Measurements from ENCODE around the gene SLC25A19. TPM values are rescaled to one million over a fixed set of nuclear protein-coding genes. Genes with fewer than 3 reads are reported as not detected.

Gene SLC25A19
- total and polyA plus RNA-seq, 9 of the 15 experiments (the other 6 are each of a cell fraction or from before 2014, with no cell fraction given), result 33.4 to 76.6 (median 55.3) TPM

- TF ChIP-seq NR2C2 (CRISPR knock-in tag; IDR thresholded peaks at IDR 0.05) (no peak), NR2C2 (tag; IDR thresholded peaks at IDR 0.05) (0 out of 2 replicates have a peak, but pooled peaks have one; percentile 26), POLR2G (IDR thresholded peaks at IDR 0.05; ENCODE audit: low read depth, low read length) (peak; percentile 57; the same call in 1 of the 2 replicates), RBFOX2 (IDR thresholded peaks at IDR 0.05; ENCODE audit: low read depth, low read length) (peak; percentile 7; the same call in 1 of the 2 replicates), MGA (IDR thresholded peaks at IDR 0.05) (no peak), TCF15 (CRISPR knock-in tag; IDR thresholded peaks at IDR 0.05) (0 out of 2 replicates have a peak, but pooled peaks have one; percentile 17), ZNF232 (CRISPR knock-in tag; IDR thresholded peaks at IDR 0.05) (no peak), ZNF561 (CRISPR knock-in tag; conservative IDR thresholded peaks at IDR 0.05) (0 out of 2 replicates have a peak, but pooled peaks have one; percentile 9)
- ATAC-seq, result no peak
- Histone ChIP-seq H3K27me3 (ENCODE audit: control insufficient read depth in 2 of 2, insufficient read depth in 2 of 2, low read length in 2 of 2) (no peaks in the 10 kb centered on the region), H3K27ac (ENCODE audit: extremely low read depth, low read depth, low read length) (peak overlapping the region; percentile 23; the same call in 2 of the 3 replicates), H3K9me1 (ENCODE audit: control insufficient read depth, insufficient read depth, low read length) (no peaks in the 10 kb centered on the region), H3K4me3 (no peak overlapping the region), H3K9me3 (replicated peaks; ENCODE audit: control insufficient read depth, insufficient read depth, low read depth, low read length) (no peaks in the 10 kb centered on the region), H3K79me2 (ENCODE audit: control insufficient read depth, insufficient read depth, low read length) (no peaks in the 10 kb centered on the region), H4K20me1 (replicated peaks; ENCODE audit: control insufficient read depth, insufficient read depth, low read length) (peaks cover 25% of the 10 kb centered on the region), H3K9ac (ENCODE audit: insufficient read depth in 1 of 2, low read depth in 2 of 2, low read length in 2 of 2) (no peak overlapping the region), H2AFZ (ENCODE audit: low read depth, low read length) (no peak overlapping the region), H3K36me3 (ENCODE audit: control insufficient read depth, insufficient read depth, low read length) (peaks cover 98% of the 10 kb centered on the region), H3K4me2 (ENCODE audit: insufficient read depth, low read length) (no peak overlapping the region), H3K4me1 (replicated peaks in 1 of 2; ENCODE audit: control insufficient read depth in 2 of 2, insufficient read depth in 2 of 2, low read length in 2 of 2) (peaks cover 15 to 36% of the 10 kb centered on the region in 2 experiments)
- ChIA-PET CTCF (ENCODE audit: low intra/inter-chr PET ratio) (interaction anchor here (0.9 to 3.1 kb wide), 7 partner anchors 21 to 508 kb away, joined by 3 to 20 read pairs (median 4); partner anchors contain the start of genes GGA3, MIF4GD and MRPS7), POLR2A (interaction anchor here (0.6 to 3.1 kb wide), 25 partner anchors 10 to 321 kb away, joined by 3 to 38 read pairs (median 4); partner anchors contain the start of genes ARMC7, GGA3, GRB2 and MIF4GD)
- FAIRE-seq, result no peak
- no peak for DNase-seq (ENCODE audit: extremely low read depth in 1 of 4, low spot score in 3 of 4)
- no TSS peak for BruUV-seq (replicated peaks)
- in situ Hi-C loops (cut with MboI) (no loop called here), intact Hi-C loops (cut with micrococcal nuclease) (loop anchor here (2.0 to 5.0 kb wide), 2 partner anchors 21 to 128 kb away; partner anchors contain the start of genes GGA3 and MRPS7)
- 96% methylated on average over 18 of the region's 23 CpGs for WGBS (ENCODE audit: insufficient coverage, low coverage, missing lambda C conversion rate)
Observed at GRCh38 chr17:75239778-75240393, 49.3 kb downstream of the SLC25A19 start.
